GM21381 (cell line): Measurements from ENCODE around the gene METTL23.
A peak's percentile ranks its signal among the peaks of the same experiment; 100 is the strongest.

Source experiments
- ATAC-seq: cut with Tn5 transposase; IDR thresholded peaks from one replicate; pipeline ENCODE4 v1.9.1; 2021; ENCODE audit warnings: mild to moderate bottlenecking, moderate library complexity; ENCODE audit not compliant: unreplicated experiment

Gene METTL23

GRCh38 chr17:76726776-76727718, at the start of gene METTL23:
Gene METTL23, plus strand, starts transcription at chr17:76726839. Its CDS starts 2,872 bp downstream, at chr17:76729711.
- peak; percentile 43 for ATAC-seq

GRCh38 chr17:76677406-76677805, 49.2 kb upstream of the METTL23 start:
- no peak for ATAC-seq

GRCh38 chr17:76678330-76678729, 48.3 kb upstream of the METTL23 start:
- no peak for ATAC-seq

DNA sequence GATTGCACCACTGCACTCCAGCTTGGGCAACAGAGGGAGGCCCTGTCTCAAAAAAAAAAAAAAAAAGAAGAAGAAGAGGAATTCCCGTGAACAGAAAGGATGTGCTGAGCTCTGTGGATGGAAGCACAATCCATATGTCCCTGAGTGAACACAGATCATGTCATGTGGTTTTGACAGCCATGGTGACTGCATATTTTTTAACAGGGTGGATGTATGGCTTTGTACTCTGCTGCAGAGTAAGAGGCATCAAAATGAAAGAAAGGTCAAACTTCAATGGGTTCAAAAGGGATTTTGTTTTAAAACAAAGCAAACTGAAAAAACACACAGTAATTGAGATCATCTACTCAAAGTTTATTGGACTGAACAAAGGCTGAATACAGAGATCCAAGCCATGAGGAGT, 47.4 kb upstream of the METTL23 start:
- ATAC-seq: no peak

DNA sequence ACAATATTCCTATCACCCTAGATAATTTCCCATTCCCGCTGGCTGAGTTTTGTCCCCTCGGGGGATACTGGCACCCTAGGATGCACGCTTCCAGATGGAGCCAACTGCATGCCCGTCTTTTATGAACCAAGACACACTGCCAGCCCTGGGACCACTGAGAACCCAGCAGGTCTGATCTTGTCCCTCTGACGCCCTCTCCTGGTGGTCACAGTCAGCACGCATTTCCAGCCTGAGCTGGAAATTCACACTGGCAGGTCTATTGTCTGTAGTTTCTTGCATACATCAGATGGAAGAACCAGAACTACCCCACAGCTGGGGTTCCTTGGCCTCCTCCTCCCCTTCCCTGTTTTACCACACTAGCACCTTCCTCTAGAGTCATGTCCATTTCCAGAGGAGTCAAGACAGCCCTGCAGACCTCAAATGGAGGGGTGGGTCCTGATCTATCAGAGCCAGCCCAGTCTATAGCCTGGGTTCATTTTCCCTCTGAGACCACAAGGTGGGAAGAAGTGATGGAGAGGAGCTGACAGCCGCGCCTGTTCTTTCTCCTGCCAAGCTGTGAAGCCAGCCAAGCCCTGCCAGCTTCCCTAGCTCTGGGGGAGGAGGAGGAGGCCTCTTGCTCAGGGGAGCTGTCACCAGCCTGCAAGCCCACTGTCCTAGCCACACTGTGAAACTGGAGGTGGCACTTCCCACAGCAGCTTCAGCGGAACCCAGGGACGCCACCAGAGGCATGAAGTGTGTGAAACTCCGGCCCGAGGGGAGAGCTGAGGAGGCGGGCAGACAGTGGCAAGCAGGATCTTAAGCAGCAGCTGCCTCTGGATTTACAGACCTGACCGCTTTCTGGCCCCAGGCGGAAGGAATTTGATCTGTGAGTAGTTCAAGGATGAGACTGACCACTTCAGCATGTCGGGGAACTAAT, 45.2 kb upstream of the METTL23 start:
- no peak for ATAC-seq

DNA sequence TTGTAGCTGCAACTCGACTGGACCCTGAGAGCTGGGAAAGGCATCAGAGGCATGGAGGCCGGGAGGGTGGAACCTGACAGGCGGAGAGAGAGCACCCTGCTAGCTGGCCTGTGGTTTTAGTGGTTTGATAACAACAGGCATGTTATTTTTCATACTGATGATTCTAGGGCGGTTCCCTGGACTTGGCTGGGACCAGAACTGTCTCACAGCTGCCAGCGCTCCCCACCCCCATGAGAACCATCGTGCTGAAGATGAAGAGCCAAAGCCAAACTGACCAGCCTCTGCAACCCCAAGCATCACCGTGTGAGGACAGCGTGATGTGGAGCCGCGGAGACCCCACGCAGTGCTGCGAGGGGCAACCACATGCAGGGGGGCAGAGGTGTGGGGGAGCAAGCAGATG, 44.3 kb upstream of the METTL23 start:
- ATAC-seq: no peak

GRCh38 chr17:76683011-76683755, 43.5 kb upstream of the METTL23 start:
- ATAC-seq: no peak

DNA sequence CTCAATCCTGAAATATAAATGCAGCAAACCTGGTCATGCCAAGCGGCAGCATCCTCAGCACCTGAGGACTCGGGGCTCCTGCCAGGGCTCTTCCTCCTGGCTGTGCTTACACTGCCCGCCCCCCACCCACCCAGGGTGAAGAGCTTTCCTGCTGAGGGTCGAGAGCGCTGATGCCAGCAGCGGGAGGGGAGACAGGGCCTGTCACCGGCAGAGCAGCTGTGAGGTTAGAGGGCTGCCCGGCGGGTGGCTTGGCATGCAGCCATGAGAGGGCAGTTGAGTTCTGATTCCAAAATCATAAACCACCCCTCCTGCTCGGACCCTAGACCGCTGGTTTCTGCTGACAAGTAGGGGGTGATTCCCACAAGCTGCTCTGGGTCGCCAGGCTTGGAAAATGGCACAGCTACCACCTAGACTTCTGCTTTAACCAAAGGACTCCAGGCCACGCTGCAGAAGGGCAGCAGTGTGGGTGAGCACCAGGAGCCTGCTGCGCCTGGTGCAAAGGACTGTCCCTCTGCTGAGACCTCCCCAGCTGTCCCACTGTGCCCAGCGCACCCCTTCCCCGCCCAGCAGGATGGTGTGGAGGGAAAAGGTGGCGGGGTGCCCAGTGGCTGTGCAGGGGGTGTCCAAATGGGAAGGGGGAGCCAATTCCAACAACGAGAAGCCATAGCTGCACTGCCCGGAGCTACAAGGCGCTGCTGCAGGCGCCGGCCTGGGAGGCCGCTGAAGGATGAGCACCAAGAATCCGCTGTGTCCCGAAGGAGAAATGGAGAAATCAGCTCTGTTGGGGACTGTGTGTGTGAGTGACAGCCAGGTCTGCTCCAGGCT, 42.5 kb upstream of the METTL23 start:
- no peak for ATAC-seq

DNA sequence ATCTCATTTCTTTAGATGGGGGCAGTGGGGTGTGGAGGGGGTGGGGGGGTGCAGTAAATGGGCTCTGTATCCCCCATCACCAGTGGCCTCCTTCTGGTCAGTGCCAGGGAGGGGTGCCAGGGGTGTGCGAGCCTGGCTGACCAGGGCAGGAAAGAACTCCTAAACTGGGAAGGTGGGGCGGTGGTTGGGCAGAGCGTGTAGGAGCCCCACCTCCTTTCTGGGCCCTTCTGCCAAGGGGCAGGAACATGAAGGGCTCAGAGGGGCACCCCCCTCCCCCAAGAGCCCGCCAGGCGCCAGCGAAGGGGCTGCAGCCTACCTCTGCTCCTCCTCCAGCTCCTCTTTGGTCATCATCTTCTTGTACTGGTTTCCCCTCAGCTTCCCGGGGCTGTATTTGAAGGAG, 41.9 kb upstream of the METTL23 start:
- ATAC-seq: no peak

DNA sequence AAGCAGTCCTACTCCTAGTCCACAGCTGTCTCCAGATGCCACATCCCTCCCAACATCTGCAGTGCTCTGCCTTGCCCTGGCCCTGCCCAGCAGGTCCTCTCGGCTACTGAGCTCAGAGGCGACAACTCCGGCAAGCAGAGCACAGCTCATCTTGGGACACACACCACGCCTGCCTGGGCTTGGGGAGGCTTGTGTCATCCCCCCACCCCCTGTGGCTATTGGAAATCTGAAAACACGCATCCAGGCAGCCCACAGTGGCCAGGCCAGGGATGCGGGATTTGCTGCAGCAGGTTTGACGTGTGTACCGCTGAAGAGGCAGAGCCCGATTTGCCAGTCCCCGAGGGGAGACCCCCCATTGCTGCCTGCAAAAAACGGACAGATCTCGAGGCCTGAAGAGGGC, 41.3 kb upstream of the METTL23 start:
- no peak for ATAC-seq

GRCh38 chr17:76685846-76686245, 40.8 kb upstream of the METTL23 start:
- no peak for ATAC-seq

DNA sequence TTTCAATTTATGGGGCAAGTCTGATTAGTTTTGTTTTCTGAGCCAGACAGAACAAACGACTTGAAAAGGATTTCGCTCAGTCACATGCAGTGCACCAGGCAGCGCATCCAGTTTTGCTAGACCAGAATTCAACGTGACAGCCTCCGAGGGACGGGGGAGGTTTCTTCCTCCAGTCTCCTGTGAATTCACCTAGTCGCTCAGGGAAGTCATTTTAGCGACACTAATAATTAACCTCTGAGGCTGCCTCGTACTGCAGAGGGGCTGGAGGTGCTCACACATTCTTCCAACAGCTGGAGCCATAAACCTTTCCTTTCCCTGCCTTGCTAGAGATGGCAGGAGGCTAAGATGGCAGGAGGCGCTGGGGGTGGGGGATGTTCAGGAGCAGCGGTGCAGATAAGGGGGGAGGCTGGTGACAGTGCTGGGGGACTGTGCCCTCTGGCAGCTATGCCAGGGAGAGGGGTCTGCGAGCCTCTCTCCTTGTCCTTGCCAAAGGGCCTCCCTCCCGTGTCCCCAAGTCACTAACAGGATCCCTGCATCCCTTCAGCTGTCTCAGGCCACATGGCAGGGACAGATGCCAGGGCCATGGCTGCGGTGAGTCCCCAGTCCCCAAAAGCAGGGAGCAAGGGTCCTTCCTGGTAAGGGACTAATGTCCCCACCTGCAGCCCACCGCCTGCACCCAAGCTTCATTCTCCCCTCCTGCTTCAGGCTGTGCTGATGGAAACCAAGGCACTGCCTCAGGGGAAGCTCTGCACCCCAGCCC, 39.9 kb upstream of the METTL23 start:
- no peak for ATAC-seq

GRCh38 chr17:76687298-76688164, 39.1 kb upstream of the METTL23 start:
- no peak for ATAC-seq

DNA sequence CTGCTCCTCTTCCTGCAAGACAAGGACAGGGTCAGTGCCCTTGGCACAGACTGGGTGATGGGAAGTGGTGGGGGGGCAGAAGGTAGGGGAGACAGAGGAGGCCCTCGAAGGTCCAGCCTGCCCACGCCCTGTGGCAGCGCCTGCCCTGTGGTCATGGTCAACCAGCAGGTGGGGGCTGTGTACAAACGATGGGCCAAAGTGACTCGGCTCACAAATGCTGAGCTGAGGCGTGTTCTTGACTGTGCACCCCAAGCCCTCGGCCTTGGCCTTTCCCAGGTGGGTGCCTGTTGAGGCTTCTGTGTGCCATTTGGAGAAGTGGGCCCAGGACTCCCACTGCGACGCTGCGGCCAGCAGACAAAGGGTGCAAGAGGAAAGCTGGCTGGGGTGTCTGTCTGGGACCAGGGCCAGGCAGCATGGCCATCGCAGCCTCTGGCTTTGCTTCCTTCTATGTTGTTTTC, 38.4 kb upstream of the METTL23 start:
- no peak for ATAC-seq

- no peak for ATAC-seq
Observed at GRCh38 chr17:76689859-76690258, 36.8 kb upstream of the METTL23 start.

DNA sequence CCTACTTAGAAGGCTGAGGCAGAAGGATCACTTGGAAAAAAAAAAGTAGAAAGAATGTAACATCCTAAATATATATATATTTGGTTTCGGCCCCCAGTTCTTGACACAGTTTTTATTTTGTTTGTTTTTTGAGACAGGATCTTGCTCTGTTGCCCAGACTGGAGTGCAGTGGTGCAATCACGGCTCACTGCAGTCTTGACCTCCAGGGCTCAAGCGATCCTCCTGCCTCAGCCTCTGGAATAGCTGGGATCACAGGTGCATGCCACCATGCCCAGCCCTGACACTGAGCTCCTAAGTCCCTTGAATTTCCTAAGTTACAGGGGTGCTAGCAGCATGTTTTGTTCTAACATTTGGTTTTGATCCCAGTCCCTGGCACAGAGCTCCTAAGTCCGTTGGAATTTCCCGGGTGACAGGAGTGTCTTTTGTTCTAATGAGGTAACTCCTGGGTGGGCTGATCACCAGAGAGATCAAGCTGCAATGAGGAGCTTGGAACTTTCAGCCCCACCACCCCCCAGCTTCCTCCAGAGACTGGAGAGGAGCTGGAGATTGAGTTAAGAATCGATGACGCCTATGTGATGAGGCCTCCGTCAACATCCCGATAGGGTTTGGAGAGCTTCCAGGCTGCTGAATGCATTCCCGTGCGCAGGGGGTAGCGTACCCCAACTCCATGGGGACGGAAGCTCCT, 35.9 kb upstream of the METTL23 start:
- ATAC-seq: no peak

- no peak for ATAC-seq
Observed at GRCh38 chr17:76691379-76692191, 35.1 kb upstream of the METTL23 start.
